ENCODE results near the gene HOOK2. TPM values are rescaled to one million over a fixed set of nuclear protein-coding genes. Genes with fewer than 3 reads are reported as not detected.

The HOOK2 gene
- total and polyA plus RNA-seq, 2 of the 8 experiments (the other 6 are each of a cell fraction or from before 2014, with no cell fraction given) = 23.8 to 63.2 TPM

DNA sequence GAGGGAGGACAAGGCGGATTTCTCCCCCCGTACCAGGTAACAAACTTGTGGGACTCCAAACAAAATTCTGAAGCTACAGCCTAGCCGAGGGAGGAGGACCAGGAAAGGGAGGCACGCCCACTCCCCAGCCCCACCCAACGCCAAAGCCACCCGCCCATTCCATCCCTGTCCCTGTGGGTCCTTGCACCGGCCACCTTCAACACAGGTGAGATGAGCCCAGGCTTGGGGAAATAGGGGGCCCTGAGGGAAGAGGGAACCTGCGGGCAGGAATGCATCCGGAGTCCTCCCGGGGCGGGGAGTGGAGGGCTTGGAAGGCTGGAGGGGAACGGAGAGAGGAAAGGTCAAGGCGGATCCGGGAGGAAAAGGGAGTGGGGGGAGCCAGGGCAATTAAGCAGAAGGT is 23.7 kb downstream of the HOOK2 start, which contains the start of gene BEST2:
TSS of gene BEST2 (plus strand) at position 157 of the 400 bp plus-strand sequence. CDS start 802 bp downstream, outside the sequence.
- Histone ChIP-seq H3K18ac (ENCODE audit: extremely low read depth, low read length) (peak within 1 kb of the TSS; percentile 60), H4K91ac (replicated peaks; ENCODE audit: insufficient read length, low read length) (no peak within 1 kb of the TSS), H3K4me2 (ENCODE audit: insufficient read depth in 1 of 2, low read depth in 2 of 2, low read length in 2 of 2) (peak within 1 kb of the TSS; percentile 70 to 74), H3K4me1 (replicated peaks in 1 of 4; ENCODE audit: control insufficient read depth in 3 of 4, insufficient read depth in 4 of 4, low read length in 3 of 4) (peaks cover 0 to 10% (median 4%) of the 10 kb centered on the region in 4 experiments; a peak in 4 of 7 replicates), H3K4me3 (ENCODE audit: extremely low read depth in 1 of 4, insufficient read depth in 2 of 4, low read depth in 3 of 4, low read length in 4 of 4) (peak within 1 kb of the TSS; percentile 45 to 63 (median 47)), H2BK12ac (ENCODE audit: low read depth, low read length) (peak within 1 kb of the TSS; percentile 63; the same call in 1 of the 2 replicates), H3K79me1 (ENCODE audit: low read depth, low read length) (no peaks in the 10 kb centered on the region), H4K8ac (ENCODE audit: extremely low read depth, insufficient read depth, low read length) (peak within 1 kb of the TSS; percentile 65), H3K9me3 (ENCODE audit: insufficient read depth in 2 of 2, low read depth in 1 of 2, low read length in 1 of 2) (no peaks in the 10 kb centered on the region), H3K56ac (replicated peaks; ENCODE audit: insufficient read length, low read depth, low read length) (no peak within 1 kb of the TSS), H3K27me3 (replicated peaks in 1 of 4; ENCODE audit: control insufficient read depth in 3 of 4, extremely low read depth in 1 of 4, insufficient read depth in 3 of 4, low read length in 3 of 4) (no peaks in the 10 kb centered on the region; a peak in 3 of 7 replicates), H3K14ac (ENCODE audit: insufficient read length) (no peak within 1 kb of the TSS), H3K27ac (ENCODE audit: low read depth, low read length) (no peak within 1 kb of the TSS), H3K9ac (replicated peaks in 1 of 4; ENCODE audit: extremely low read depth in 1 of 4, low read depth in 3 of 4, low read length in 3 of 4) (peak within 1 kb of the TSS in 1 of 4 experiments; percentile 45; a peak in 2 of 7 replicates), H3K4ac (replicated peaks; ENCODE audit: insufficient read length, low read depth, low read length) (peak within 1 kb of the TSS; percentile 69), H3K23ac (ENCODE audit: insufficient read length) (no peak within 1 kb of the TSS), H3K23me2 (ENCODE audit: low read depth, low read length) (peaks cover 8% of the 10 kb centered on the region), H2BK20ac (ENCODE audit: low read length) (0 out of 2 replicates have a peak within 1 kb of the TSS, but pooled peaks have one; percentile 5), H4K20me1 (replicated peaks in 1 of 2; ENCODE audit: control insufficient read depth in 1 of 2, insufficient read depth in 2 of 2, low read length in 2 of 2) (peaks cover 0 to 2% of the 10 kb centered on the region in 2 experiments), H2BK120ac (replicated peaks; ENCODE audit: low read depth, low read length) (no peak within 1 kb of the TSS), H3K79me2 (ENCODE audit: control insufficient read depth in 1 of 2, insufficient read depth in 2 of 2, low read length in 2 of 2) (no peaks in the 10 kb centered on the region), H2BK15ac (ENCODE audit: low read length) (peak within 1 kb of the TSS; percentile 65), H4K5ac (ENCODE audit: insufficient read length, low read depth, low read length) (no peak within 1 kb of the TSS), H2BK5ac (ENCODE audit: low read depth, low read length) (peak within 1 kb of the TSS; percentile 39; the same call in 1 of the 2 replicates), H2AFZ (ENCODE audit: low read length) (peak within 1 kb of the TSS; percentile 95; the same call in 1 of the 2 replicates), H2AK5ac (ENCODE audit: low read depth, low read length) (peak within 1 kb of the TSS; percentile 86; the same call in 1 of the 2 replicates), H3K36me3 (ENCODE audit: control insufficient read depth in 2 of 4, insufficient read depth in 4 of 4, low read length in 3 of 4) (peaks cover 0 to 10% (median 5%) of the 10 kb centered on the region in 4 experiments; a peak in 4 of 8 replicates)
- 8% methylated on average over 8 of the region's 14 CpGs; no CpG with 5 or more reads in 1 of the 2 experiments for WGBS, 2 experiments (ENCODE audit: extremely low coverage in 1 of 2, insufficient coverage in 1 of 2, insufficient read length in 1 of 2, insufficient replicate concordance in 2 of 2, low coverage in 1 of 2, low lambda C conversion rate in 2 of 2, missing lambda C conversion rate in 1 of 2)
- POLR2A ChIA-PET (ENCODE audit: partially characterized antibody) = interaction anchor here (0.7 to 10.3 kb wide), 16 partner anchors 9 to 126 kb away, joined by 3 to 104 read pairs (median 6); partner anchors contain the start of genes DHPS, FBXW9, GET3 and JUNB
- DNase-seq (ENCODE audit: low read depth in 1 of 2, low spot score in 2 of 2) (peak in 1 of 2 experiments; percentile 77), FAIRE-seq (no peak)
- CTCF ChIA-PET (ENCODE audit: partially characterized antibody) = interaction anchor here (0.8 to 17.5 kb wide), 5 partner anchors 10 to 73 kb away, joined by 3 to 288 read pairs (median 6); partner anchors contain the start of genes JUNB, PRDX2, RNASEH2A and THSD8
- TF ChIP-seq, protein P1, sequence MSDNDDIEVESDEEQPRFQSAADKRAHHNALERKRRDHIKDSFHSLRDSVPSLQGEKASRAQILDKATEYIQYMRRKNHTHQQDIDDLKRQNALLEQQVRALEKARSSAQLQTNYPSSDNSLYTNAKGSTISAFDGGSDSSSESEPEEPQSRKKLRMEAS (IDR thresholded peaks at IDR 0.05) = no peak
- TF ChIP-seq KDM4A (IDR thresholded peaks at IDR 0.05; ENCODE audit: low read depth, low read length, severe bottlenecking) = peak; percentile 47
- TF ChIP-seq TAF1 (IDR thresholded peaks at IDR 0.05; ENCODE audit: low read depth, low read length) = 0 out of 2 replicates have a peak, but pooled peaks have one; percentile 20
- 0 out of 2 replicates have a peak, but pooled peaks have one; percentile 33 for TF ChIP-seq TEAD4 (IDR thresholded peaks at IDR 0.05; ENCODE audit: low read depth, low read length)
- TF ChIP-seq RAD21 (IDR thresholded peaks at IDR 0.05 in 1 of 2, conservative IDR thresholded peaks at IDR 0.05 in 1 of 2; ENCODE audit: low read depth in 2 of 2, low read length in 2 of 2) = no peak
- TF ChIP-seq GABPA (IDR thresholded peaks at IDR 0.05; ENCODE audit: borderline replicate concordance, insufficient read depth, low read length) = 0 out of 2 replicates have a peak, but pooled peaks have one; percentile 55
- TF ChIP-seq KDM1A (IDR thresholded peaks at IDR 0.05; ENCODE audit: borderline replicate concordance, low read length) = no peak
- peak; percentile 29 for TF ChIP-seq CTBP2 (IDR thresholded peaks at IDR 0.05; ENCODE audit: borderline replicate concordance, insufficient read depth, insufficient read length, low read length)
